Ovary (tissue), 3 donors: ENCODE data around the gene SH3PXD2B.

Source experiments
- CTCF ChIP-seq, 3 donors: fragments of 450-650 bp in 2 of 3; fragments of 200-600 bp in 1 of 3; IDR thresholded peaks; one replicate each; pipeline versions ENCODE4 v1.5.1 to v1.8.0; 2016 to 2022; ENCODE audit warnings: antibody characterized with exemption in 3 of 3, mild to moderate bottlenecking in 1 of 3
- EP300 ChIP-seq: sonication (generic); formaldehyde crosslinking; IDR thresholded peaks from one replicate; pipeline ENCODE4 v1.6.1; 2017; ENCODE audit warnings: antibody characterized with exemption
- POLR2A ChIP-seq: fragments of 450-650 bp; IDR thresholded peaks from one replicate; pipeline ENCODE4 v1.6.1; 2017; ENCODE audit warnings: antibody characterized with exemption, mild to moderate bottlenecking, moderate library complexity
- donor health status: DM: no; HTN: no; CAD: no.

DNA sequence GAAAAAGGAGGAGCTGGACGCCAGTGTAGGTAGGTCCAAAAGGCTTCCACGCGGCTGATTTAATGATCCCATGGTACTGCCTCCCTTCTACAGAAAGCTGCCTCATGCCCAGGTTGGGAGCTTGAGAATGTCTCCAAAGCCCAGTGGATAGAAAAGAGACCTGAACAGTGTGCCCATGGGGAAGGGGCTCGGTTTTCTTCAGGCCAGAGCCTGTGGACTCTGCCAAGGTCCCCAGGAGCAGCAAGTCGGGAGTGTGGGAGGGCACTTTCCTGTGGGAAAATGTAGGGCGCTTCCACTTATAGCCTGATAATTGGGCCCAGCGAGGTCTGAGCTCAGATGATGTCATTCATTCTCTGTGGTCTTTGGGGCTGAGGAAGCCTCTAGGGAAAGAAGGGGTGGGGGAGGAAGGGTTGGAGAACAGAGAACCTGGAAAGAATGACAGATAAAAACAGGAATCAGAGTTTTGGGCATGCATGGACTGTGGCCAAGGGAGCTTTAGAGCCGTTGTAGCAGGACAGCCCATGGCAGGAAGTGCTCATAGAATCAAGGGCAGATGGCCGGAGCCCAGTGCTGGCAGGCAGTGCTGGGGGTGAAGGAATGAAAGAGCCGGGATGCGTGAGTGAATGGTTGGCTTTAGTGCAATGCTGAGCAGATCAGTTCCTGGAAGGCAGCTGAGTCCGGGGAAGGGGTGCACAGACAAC, 42.5 kb upstream of the SH3PXD2B start:
- TF ChIP-seq CTCF (IDR thresholded peaks at IDR 0.05) (no peak), POLR2A (no peak), EP300 (no peak)
